RWPE2 (cell line): ENCODE results near the gene ABCB10.
"Not testable (repeated sequence)": the region's sequence is repeated elsewhere in the genome, so short reads cannot be mapped to it uniquely, and the experiment has no call there.

Experiments
- ATAC-seq: fragments of 200-7000 bp; cut with Tn5 transposase; 3 replicates; pipeline ENCODE4 v1.9.1; 2021; ENCODE audit warnings: low read depth
- DNase-seq: peaks from one replicate; pipeline ENCODE4 v3.0.0-alpha.2; 2020; ENCODE audit warnings: low spot score
- H3K27ac ChIP-seq: fragments of 450-650 bp; 2 replicates; pipeline ENCODE4 v1.5.1; 2017; ENCODE audit warnings: mild to moderate bottlenecking; ENCODE audit not compliant: poor library complexity, severe bottlenecking
- H3K27me3 ChIP-seq: fragments of 250-450 bp; sonication (Bioruptor Pico); 2 replicates; pipeline ENCODE4 v1.5.1; 2021; ENCODE audit warnings: mild to moderate bottlenecking, moderate library complexity; ENCODE audit not compliant: insufficient read depth, poor library complexity, severe bottlenecking
- H3K36me3 ChIP-seq: fragments of 250-450 bp; sonication (Bioruptor Pico); 2 replicates; pipeline ENCODE4 v1.5.1; 2020; ENCODE audit warnings: low read depth, mild to moderate bottlenecking, moderate library complexity
- H3K4me1 ChIP-seq: fragments of 250-450 bp; sonication (Bioruptor Pico); 2 replicates; pipeline ENCODE4 v1.5.1; 2021; ENCODE audit warnings: mild to moderate bottlenecking, moderate library complexity; ENCODE audit not compliant: insufficient read depth, poor library complexity, severe bottlenecking
- H3K4me3 ChIP-seq: fragments of 250-450 bp; sonication (Bioruptor Pico); 2 replicates; pipeline ENCODE4 v1.5.1; 2021; ENCODE audit warnings: mild to moderate bottlenecking, moderate library complexity; ENCODE audit not compliant: severe bottlenecking
- H3K9me3 ChIP-seq: fragments of 250-450 bp; sonication (Bioruptor Pico); 2 replicates; pipeline ENCODE4 v1.5.1; 2021; ENCODE audit warnings: mild to moderate bottlenecking, moderate library complexity; ENCODE audit not compliant: severe bottlenecking
- CTCF ChIP-seq: fragments of 450-650 bp; IDR thresholded peaks from one replicate; pipeline ENCODE4 v1.5.1; 2017; ENCODE audit warnings: mild to moderate bottlenecking, moderate library complexity; ENCODE audit not compliant: poor library complexity, severe bottlenecking

ABCB10 gene

GRCh38 chr1:229479660-229480399 lies 78.7 kb downstream of the ABCB10 start:
- DNase-seq = no peak
- H3K36me3 ChIP-seq = peaks cover 9% of the 10 kb centered on the region; the same call in 1 of the 2 replicates
- TF ChIP-seq CTCF = no peak

GRCh38 chr1:229478852-229479251 lies 79.7 kb downstream of the ABCB10 start:
- peaks cover 9% of the 10 kb centered on the region; the same call in 1 of the 2 replicates for H3K36me3 ChIP-seq

More at GRCh38 chr1:229479660-229480399, 78.7 kb downstream of the ABCB10 start:
- Histone ChIP-seq H3K27ac (no peak overlapping the region), H3K27me3 (no peaks in the 10 kb centered on the region), H3K9me3 (no peaks in the 10 kb centered on the region), H3K4me1 (no peaks in the 10 kb centered on the region), H3K4me3 (no peak overlapping the region)
- no peak for ATAC-seq

GRCh38 chr1:229475859-229476258 lies 82.6 kb downstream of the ABCB10 start:
- ATAC-seq, H3K36me3 ChIP-seq: not testable (repeated sequence)

More at GRCh38 chr1:229478852-229479251, 79.7 kb downstream of the ABCB10 start:
- Histone ChIP-seq H3K27ac (no peak overlapping the region), H3K27me3 (no peaks in the 10 kb centered on the region), H3K4me1 (no peaks in the 10 kb centered on the region), H3K9me3 (no peaks in the 10 kb centered on the region), H3K4me3 (no peak overlapping the region)
- DNase-seq (no peak), ATAC-seq (no peak)
- TF ChIP-seq CTCF = no peak

GRCh38 chr1:229474509-229474908 lies 84.0 kb downstream of the ABCB10 start:
- H3K4me1 ChIP-seq = no peaks in the 10 kb centered on the region
- H3K27me3 ChIP-seq = no peaks in the 10 kb centered on the region
- ATAC-seq = no peak
- H3K4me3 ChIP-seq = no peak overlapping the region
- peaks cover 6% of the 10 kb centered on the region; the same call in 1 of the 2 replicates for H3K36me3 ChIP-seq
- no peaks in the 10 kb centered on the region for H3K9me3 ChIP-seq
- H3K27ac ChIP-seq = no peak overlapping the region
- DNase-seq = no peak
- no peak for TF ChIP-seq CTCF

More at GRCh38 chr1:229475859-229476258, 82.6 kb downstream of the ABCB10 start:
- not testable (repeated sequence) for H3K4me1 ChIP-seq, DNase-seq, H3K27me3 ChIP-seq, H3K27ac ChIP-seq, H3K9me3 ChIP-seq, H3K4me3 ChIP-seq

- Histone ChIP-seq H3K36me3 (peaks cover 13% of the 10 kb centered on the region; the same call in 1 of the 2 replicates), H3K4me3 (no peak overlapping the region), H3K27me3 (no peaks in the 10 kb centered on the region), H3K9me3 (no peaks in the 10 kb centered on the region), H3K4me1 (no peaks in the 10 kb centered on the region), H3K27ac (no peak overlapping the region)
- TF ChIP-seq CTCF = no peak
- ATAC-seq (no peak), DNase-seq (no peak)
Measured at GRCh38 chr1:229471175-229471574, 87.3 kb downstream of the ABCB10 start.
